ENCODE results near the gene PIGH.

DNA sequence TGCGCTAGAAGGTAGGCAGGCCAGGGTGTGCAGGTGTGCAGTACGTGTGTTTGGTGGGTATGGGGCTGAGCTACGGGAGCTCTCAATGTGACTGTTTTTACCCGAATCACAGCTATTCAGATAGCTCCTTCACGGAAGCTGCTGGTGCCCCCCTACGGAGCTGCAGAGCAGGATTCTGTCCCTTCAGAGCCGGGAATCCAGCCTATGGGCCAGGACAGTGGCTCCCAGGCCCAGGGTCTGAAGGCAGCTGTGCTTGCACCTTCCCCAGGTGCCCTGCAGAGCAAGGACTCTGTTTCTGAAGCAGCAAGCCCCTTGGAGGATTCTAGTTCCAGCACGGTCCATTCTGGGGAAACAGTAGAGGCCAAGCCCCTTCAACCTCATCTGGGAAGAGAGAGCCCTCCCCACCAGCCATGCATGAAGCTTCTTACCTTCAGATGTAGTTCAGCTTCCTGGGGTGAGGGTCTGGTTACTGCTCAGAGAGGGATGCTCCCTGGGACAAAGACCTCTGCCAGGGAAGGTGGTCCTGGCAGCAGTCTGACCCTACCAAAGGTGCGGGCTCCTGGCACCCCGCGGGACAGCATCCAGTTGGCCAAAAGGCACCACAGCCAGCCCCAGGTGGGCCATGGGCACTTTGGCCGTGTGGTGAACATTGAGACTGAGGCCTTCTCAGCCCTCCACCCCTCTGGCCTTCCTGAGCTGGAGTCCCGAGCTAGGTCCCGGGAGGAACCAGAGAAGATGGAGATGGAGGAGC is 37.9 kb downstream of the PIGH start:
- TF ChIP-seq CTCF (IDR thresholded peaks at IDR 0.05; ENCODE audit: low read depth, low read length) (no peak), POLR2A (IDR thresholded peaks at IDR 0.05; ENCODE audit: extremely low read depth, insufficient read length) (no peak), MYC (IDR thresholded peaks at IDR 0.05; ENCODE audit: low read depth, low read length) (no peak)
- TF ChIP-seq, protein P1, sequence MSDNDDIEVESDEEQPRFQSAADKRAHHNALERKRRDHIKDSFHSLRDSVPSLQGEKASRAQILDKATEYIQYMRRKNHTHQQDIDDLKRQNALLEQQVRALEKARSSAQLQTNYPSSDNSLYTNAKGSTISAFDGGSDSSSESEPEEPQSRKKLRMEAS (IDR thresholded peaks at IDR 0.05; ENCODE audit: low read depth, low read length), result no peak
